Measurements from ENCODE around the gene RPTOR. TPM values are rescaled to one million over a fixed set of nuclear protein-coding genes. Genes with fewer than 3 reads are reported as not detected.
"Not testable (repeated sequence)": the region's sequence is repeated elsewhere in the genome, so short reads cannot be mapped to it uniquely, and the experiment has no call there.

Gene RPTOR
- polyA plus RNA-seq, 1 donor from 2014 or later: 8.0 TPM

- Histone ChIP-seq H4K20me1 (ENCODE audit: insufficient read depth) (no peaks in the 10 kb centered on the region), H3K9me2 (ENCODE audit: insufficient read depth, low read length) (no peaks in the 10 kb centered on the region), H3K79me2 (replicated peaks; ENCODE audit: insufficient read depth, low read length) (no peaks in the 10 kb centered on the region), H3F3A (ENCODE audit: insufficient read depth, low read length, poor library complexity, severe bottlenecking) (no peaks in the 10 kb centered on the region), H3K36me3 (ENCODE audit: insufficient read depth, low read length) (no peaks in the 10 kb centered on the region), H3K4me2 (ENCODE audit: low read length) (no peak overlapping the region), H3K27me3 (ENCODE audit: insufficient read depth, low read depth, low read length) (no peaks in the 10 kb centered on the region), H3K9me3 (ENCODE audit: low read length) (no peaks in the 10 kb centered on the region), H3K9ac (ENCODE audit: low read length) (no peak overlapping the region), H3K27ac (ENCODE audit: low read length) (no peak overlapping the region), H3K4me3 (ENCODE audit: low read length) (no peak overlapping the region), H2AFZ (ENCODE audit: low read depth, low read length) (no peak overlapping the region)
- TF ChIP-seq EP300 (conservative IDR thresholded peaks at IDR 0.05; ENCODE audit: poor library complexity, severe bottlenecking): no peak
- no peak for TF ChIP-seq SMC3 (conservative IDR thresholded peaks at IDR 0.05; ENCODE audit: poor library complexity)
- TF ChIP-seq TAF1 (IDR thresholded peaks at IDR 0.05; ENCODE audit: low read depth): no peak
- TF ChIP-seq EZH2 (IDR thresholded peaks at IDR 0.05; ENCODE audit: borderline replicate concordance, insufficient read depth, low read length, poor library complexity, severe bottlenecking): no peak
- TF ChIP-seq RAD21 (conservative IDR thresholded peaks at IDR 0.05): no peak
- TF ChIP-seq POLR2AphosphoS5 (IDR thresholded peaks at IDR 0.05): no peak
- TF ChIP-seq MXI1 (conservative IDR thresholded peaks at IDR 0.05; ENCODE audit: poor library complexity, severe bottlenecking): no peak
- no peak for TF ChIP-seq REST (IDR thresholded peaks at IDR 0.05; ENCODE audit: borderline replicate concordance)
- no peak for TF ChIP-seq CTCF (IDR thresholded peaks at IDR 0.05; ENCODE audit: poor library complexity, severe bottlenecking)
Observed at GRCh38 chr17:80698297-80698696, 153.7 kb downstream of the RPTOR start.

- not testable (repeated sequence) for H3K9me3 ChIP-seq (ENCODE audit: low read length); H3F3A ChIP-seq (ENCODE audit: insufficient read depth, low read length, poor library complexity, severe bottlenecking); H3K4me2 ChIP-seq (ENCODE audit: low read length); H3K79me2 ChIP-seq (replicated peaks; ENCODE audit: insufficient read depth, low read length); H3K27me3 ChIP-seq (ENCODE audit: insufficient read depth, low read depth, low read length); H4K20me1 ChIP-seq (ENCODE audit: insufficient read depth); H3K4me3 ChIP-seq (ENCODE audit: low read length); H2AFZ ChIP-seq (ENCODE audit: low read depth, low read length); H3K36me3 ChIP-seq (ENCODE audit: insufficient read depth, low read length); H3K9ac ChIP-seq (ENCODE audit: low read length); H3K9me2 ChIP-seq (ENCODE audit: insufficient read depth, low read length); H3K27ac ChIP-seq (ENCODE audit: low read length)
Observed at GRCh38 chr17:80699205-80699604, 154.6 kb downstream of the RPTOR start.

GRCh38 chr17:80701730-80702129, 157.1 kb downstream of the RPTOR start:
- no peaks in the 10 kb centered on the region for H3K9me2 ChIP-seq (ENCODE audit: insufficient read depth, low read length)
- no peaks in the 10 kb centered on the region for H3K27me3 ChIP-seq (ENCODE audit: insufficient read depth, low read depth, low read length)
- no peaks in the 10 kb centered on the region for H3K36me3 ChIP-seq (ENCODE audit: insufficient read depth, low read length)
- no peaks in the 10 kb centered on the region for H4K20me1 ChIP-seq (ENCODE audit: insufficient read depth)
- H3K4me2 ChIP-seq (ENCODE audit: low read length): no peak overlapping the region
- H3K9me3 ChIP-seq (ENCODE audit: low read length): no peaks in the 10 kb centered on the region
- H3K9ac ChIP-seq (ENCODE audit: low read length): no peak overlapping the region
- TF ChIP-seq RAD21 (conservative IDR thresholded peaks at IDR 0.05) (no peak), CTCF (IDR thresholded peaks at IDR 0.05; ENCODE audit: poor library complexity, severe bottlenecking) (no peak), EZH2 (IDR thresholded peaks at IDR 0.05; ENCODE audit: borderline replicate concordance, insufficient read depth, low read length, poor library complexity, severe bottlenecking) (no peak), EP300 (conservative IDR thresholded peaks at IDR 0.05; ENCODE audit: poor library complexity, severe bottlenecking) (no peak), REST (IDR thresholded peaks at IDR 0.05; ENCODE audit: borderline replicate concordance) (no peak), MXI1 (conservative IDR thresholded peaks at IDR 0.05; ENCODE audit: poor library complexity, severe bottlenecking) (no peak), POLR2AphosphoS5 (IDR thresholded peaks at IDR 0.05) (no peak), SMC3 (conservative IDR thresholded peaks at IDR 0.05; ENCODE audit: poor library complexity) (no peak), TAF1 (IDR thresholded peaks at IDR 0.05; ENCODE audit: low read depth) (no peak)
- H3F3A ChIP-seq (ENCODE audit: insufficient read depth, low read length, poor library complexity, severe bottlenecking): no peaks in the 10 kb centered on the region
- no peaks in the 10 kb centered on the region for H3K79me2 ChIP-seq (replicated peaks; ENCODE audit: insufficient read depth, low read length)
- H2AFZ ChIP-seq (ENCODE audit: low read depth, low read length): no peak overlapping the region
- no peak overlapping the region for H3K4me3 ChIP-seq (ENCODE audit: low read length)
- no peak overlapping the region for H3K27ac ChIP-seq (ENCODE audit: low read length)
